Measurements from ENCODE around the gene ADAP1. TPM values are rescaled to one million over a fixed set of nuclear protein-coding genes. Genes with fewer than 3 reads are reported as not detected.

The ADAP1 gene
- polyA plus RNA-seq, 3 donors, result 49.1 to 117 (median 72.2) TPM

- peaks cover 4 to 5% (median 4%) of the 10 kb centered on the region in 3 donors for H3K27me3 Mint-ChIP-seq (ENCODE audit: low read depth in 3 of 3)
- H3K27ac Mint-ChIP-seq, result no peak overlapping the region
- Histone ChIP-seq H3K27me3 (ENCODE audit: control insufficient read depth in 2 of 2, insufficient read depth in 2 of 2, low read length in 2 of 2) (no peaks in the 10 kb centered on the region), H2AFZ (ENCODE audit: insufficient read depth, low read depth, low read length, poor library complexity, severe bottlenecking) (no peak overlapping the region), H3K4me3 (replicated peaks in 1 of 3; ENCODE audit: low read depth in 2 of 3, low read length in 3 of 3) (no peak overlapping the region), H3K79me2 (ENCODE audit: insufficient read depth, low read length) (no peaks in the 10 kb centered on the region), H3K4me1 (ENCODE audit: control insufficient read depth in 1 of 2, insufficient read depth in 2 of 2, low read length in 2 of 2) (peaks cover 0 to 7% of the 10 kb centered on the region in 2 donors), H3K36me3 (replicated peaks in 1 of 2; ENCODE audit: control insufficient read depth in 1 of 2, insufficient read depth in 2 of 2, low read length in 2 of 2) (peaks cover 3 to 8% of the 10 kb centered on the region in 2 donors), H3K9me3 (replicated peaks in 1 of 2; ENCODE audit: control insufficient read depth in 1 of 2, insufficient read depth in 1 of 2, low read length in 2 of 2) (no peaks in the 10 kb centered on the region), H3K27ac (ENCODE audit: low read depth in 1 of 2, low read length in 2 of 2) (no peak overlapping the region), H3K9ac (ENCODE audit: insufficient read depth, low read length, poor library complexity, severe bottlenecking) (no peak overlapping the region), H4K20me1 (ENCODE audit: insufficient read depth, low read length) (no peaks in the 10 kb centered on the region), H3K4me2 (replicated peaks; ENCODE audit: extremely low read depth, low read length, poor library complexity, severe bottlenecking) (no peak overlapping the region)
- intact Hi-C loops (cut with micrococcal nuclease), result no loop called here
- peaks cover 7 to 28% of the 10 kb centered on the region in 2 donors for H3K36me3 Mint-ChIP-seq
- TF ChIP-seq, protein P1, sequence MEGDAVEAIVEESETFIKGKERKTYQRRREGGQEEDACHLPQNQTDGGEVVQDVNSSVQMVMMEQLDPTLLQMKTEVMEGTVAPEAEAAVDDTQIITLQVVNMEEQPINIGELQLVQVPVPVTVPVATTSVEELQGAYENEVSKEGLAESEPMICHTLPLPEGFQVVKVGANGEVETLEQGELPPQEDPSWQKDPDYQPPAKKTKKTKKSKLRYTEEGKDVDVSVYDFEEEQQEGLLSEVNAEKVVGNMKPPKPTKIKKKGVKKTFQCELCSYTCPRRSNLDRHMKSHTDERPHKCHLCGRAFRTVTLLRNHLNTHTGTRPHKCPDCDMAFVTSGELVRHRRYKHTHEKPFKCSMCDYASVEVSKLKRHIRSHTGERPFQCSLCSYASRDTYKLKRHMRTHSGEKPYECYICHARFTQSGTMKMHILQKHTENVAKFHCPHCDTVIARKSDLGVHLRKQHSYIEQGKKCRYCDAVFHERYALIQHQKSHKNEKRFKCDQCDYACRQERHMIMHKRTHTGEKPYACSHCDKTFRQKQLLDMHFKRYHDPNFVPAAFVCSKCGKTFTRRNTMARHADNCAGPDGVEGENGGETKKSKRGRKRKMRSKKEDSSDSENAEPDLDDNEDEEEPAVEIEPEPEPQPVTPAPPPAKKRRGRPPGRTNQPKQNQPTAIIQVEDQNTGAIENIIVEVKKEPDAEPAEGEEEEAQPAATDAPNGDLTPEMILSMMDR (IDR thresholded peaks at IDR 0.05), result no peak
- peaks cover 5% of the 10 kb centered on the region for H3K4me1 Mint-ChIP-seq
- no peak for DNase-seq
- peaks cover 0 to 1% (median 0%) of the 10 kb centered on the region in 7 donors for H3K9me3 Mint-ChIP-seq
- no peak overlapping the region for H3K4me3 Mint-ChIP-seq
- 98% methylated on average over 9 of the region's 28 CpGs for WGBS (ENCODE audit: insufficient coverage)
Measured at GRCh38 chr7:999149-999879, 44.8 kb upstream of the ADAP1 start.

DNA sequence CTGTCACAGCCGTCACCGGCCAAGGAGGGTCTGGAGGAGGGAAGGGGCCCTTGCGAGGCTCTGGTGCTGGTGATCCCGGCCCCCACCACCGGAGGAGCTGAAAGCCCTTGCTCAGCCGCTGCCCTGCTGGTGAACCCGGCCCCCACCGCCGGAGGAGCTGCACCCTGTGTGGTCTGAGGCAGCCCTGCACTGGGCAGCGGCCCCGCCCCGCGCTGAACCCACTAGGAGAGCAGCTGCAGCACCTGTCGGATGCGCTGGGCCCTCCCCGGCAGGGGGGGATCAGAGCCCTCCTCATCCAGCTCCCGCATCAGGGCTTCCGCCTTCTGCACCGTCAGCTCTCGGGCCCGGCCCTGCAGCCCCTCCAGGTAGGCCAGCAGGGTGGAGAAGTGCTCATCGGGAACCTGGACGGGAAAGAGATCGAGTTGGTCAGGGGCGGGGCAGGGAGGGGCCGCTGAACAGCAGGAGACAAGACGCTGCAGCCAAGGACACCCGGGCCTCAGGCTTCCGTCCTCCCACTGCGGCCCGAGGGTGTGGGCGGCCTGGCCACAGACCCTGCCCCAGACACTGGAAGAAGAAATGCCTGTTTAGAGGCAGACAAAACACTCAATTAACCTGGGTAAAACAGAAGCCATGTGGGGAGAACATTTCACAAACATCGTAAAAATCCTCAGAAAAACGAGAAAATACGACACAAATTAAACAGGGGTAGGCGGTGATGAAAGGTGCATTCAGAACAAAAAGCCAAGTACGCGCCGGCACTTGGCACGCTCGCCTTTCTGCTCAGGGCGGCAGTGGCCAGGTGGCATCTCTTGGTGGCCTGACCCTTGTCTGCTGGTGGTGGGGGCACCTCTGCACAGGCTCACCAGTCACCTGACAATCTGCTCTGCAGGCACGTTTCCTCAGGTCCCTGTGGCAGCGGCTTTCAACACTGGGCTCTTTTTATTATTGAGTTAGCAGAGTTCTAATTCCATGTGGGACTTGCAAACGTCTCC lies 43.2 kb upstream of the ADAP1 start:
- intact Hi-C loops (cut with micrococcal nuclease), result no loop called here
- H3K4me3 Mint-ChIP-seq, result no peak overlapping the region

More for the DNA sequence above, 43.2 kb upstream of the ADAP1 start:
- no peaks in the 10 kb centered on the region for H3K27me3 ChIP-seq (ENCODE audit: control insufficient read depth in 2 of 2, insufficient read depth in 2 of 2, low read length in 2 of 2)
- peaks cover 4 to 11% (median 7%) of the 10 kb centered on the region in 3 donors for H3K27me3 Mint-ChIP-seq (ENCODE audit: low read depth in 3 of 3)
- no peaks in the 10 kb centered on the region for H4K20me1 ChIP-seq (ENCODE audit: insufficient read depth, low read length)
- no peak overlapping the region for H3K9ac ChIP-seq (ENCODE audit: insufficient read depth, low read length, poor library complexity, severe bottlenecking)
- H3K9me3 Mint-ChIP-seq, result peaks cover 0 to 1% (median 0%) of the 10 kb centered on the region in 7 donors
- H3K4me3 ChIP-seq (replicated peaks in 1 of 3; ENCODE audit: low read depth in 2 of 3, low read length in 3 of 3), result no peak overlapping the region
- no peaks in the 10 kb centered on the region for H3K79me2 ChIP-seq (ENCODE audit: insufficient read depth, low read length)
- peaks cover 4 to 7% of the 10 kb centered on the region in 2 donors for H3K4me1 ChIP-seq (ENCODE audit: control insufficient read depth in 1 of 2, insufficient read depth in 2 of 2, low read length in 2 of 2)
- peaks cover 7% of the 10 kb centered on the region for H3K4me1 Mint-ChIP-seq
- no peak overlapping the region for H3K27ac Mint-ChIP-seq
- TF ChIP-seq, protein P1 (IDR thresholded peaks at IDR 0.05), result no peak
- no peak overlapping the region for H3K4me2 ChIP-seq (replicated peaks; ENCODE audit: extremely low read depth, low read length, poor library complexity, severe bottlenecking)
- H3K9me3 ChIP-seq (replicated peaks in 1 of 2; ENCODE audit: control insufficient read depth in 1 of 2, insufficient read depth in 1 of 2, low read length in 2 of 2), result no peaks in the 10 kb centered on the region
- no peak overlapping the region for H2AFZ ChIP-seq (ENCODE audit: insufficient read depth, low read depth, low read length, poor library complexity, severe bottlenecking)
- peaks cover 7 to 28% of the 10 kb centered on the region in 2 donors for H3K36me3 Mint-ChIP-seq
- no peak overlapping the region for H3K27ac ChIP-seq (ENCODE audit: low read depth in 1 of 2, low read length in 2 of 2)
- DNase-seq, result no peak
- whole genome bisulfite sequencing (ENCODE audit: insufficient coverage), result 97% methylated on average over 41 of the region's 45 CpGs
- peaks cover 3 to 8% of the 10 kb centered on the region in 2 donors for H3K36me3 ChIP-seq (replicated peaks in 1 of 2; ENCODE audit: control insufficient read depth in 1 of 2, insufficient read depth in 2 of 2, low read length in 2 of 2)
